GM21717 (cell line): Measurements from ENCODE around the gene GGN.
A peak's percentile ranks its signal among the peaks of the same experiment; 100 is the strongest.
"Not testable (repeated sequence)": the region's sequence is repeated elsewhere in the genome, so short reads cannot be mapped to it uniquely, and the experiment has no call there.

Source experiments
- ATAC-seq: cut with Tn5 transposase; IDR thresholded peaks from one replicate; pipeline ENCODE4 v1.9.1; 2021; ENCODE audit warnings: mild to moderate bottlenecking, moderate library complexity; ENCODE audit not compliant: unreplicated experiment

The GGN gene

GRCh38 chr19:38411898-38412297, 24.1 kb upstream of the GGN start:
- ATAC-seq, result not testable (repeated sequence)

GRCh38 chr19:38411041-38411712, 23.3 kb upstream of the GGN start:
- ATAC-seq, result no peak

GRCh38 chr19:38410407-38410806, 22.6 kb upstream of the GGN start:
- ATAC-seq, result not testable (repeated sequence)

- no peak for ATAC-seq
Observed at GRCh38 chr19:38409631-38410133, 21.8 kb upstream of the GGN start.

- ATAC-seq, result no peak
Observed at GRCh38 chr19:38405276-38405675, 17.4 kb upstream of the GGN start.

GRCh38 chr19:38404858-38405257, 17.0 kb upstream of the GGN start:
- no peak for ATAC-seq

GRCh38 chr19:38402967-38403674, 15.3 kb upstream of the GGN start, which contains the start of gene FAM98C:
Gene FAM98C, plus strand, starts transcription at chr19:38403093. Its CDS starts 61 bp downstream, at chr19:38403154.
- peak; percentile 72 for ATAC-seq

- ATAC-seq, result peak; percentile 2
Observed at GRCh38 chr19:38402623-38402966, 14.8 kb upstream of the GGN start.

GRCh38 chr19:38401148-38401547, 13.3 kb upstream of the GGN start:
- no peak for ATAC-seq

- ATAC-seq, result no peak
Observed at GRCh38 chr19:38400361-38400760, 12.5 kb upstream of the GGN start.

- no peak for ATAC-seq
Observed at GRCh38 chr19:38399537-38399936, 11.7 kb upstream of the GGN start.

GRCh38 chr19:38399081-38399480, 11.2 kb upstream of the GGN start:
- no peak for ATAC-seq

GRCh38 chr19:38395381-38396114, 7.7 kb upstream of the GGN start:
- no peak for ATAC-seq

GRCh38 chr19:38394488-38394887, 6.7 kb upstream of the GGN start:
- no peak for ATAC-seq

GRCh38 chr19:38392707-38393308, 5.0 kb upstream of the GGN start:
- ATAC-seq, result no peak

- ATAC-seq, result no peak
Observed at GRCh38 chr19:38391911-38392464, 4.2 kb upstream of the GGN start.

GRCh38 chr19:38389957-38390924, 2.4 kb upstream of the GGN start:
- ATAC-seq, result no peak

GRCh38 chr19:38389101-38389925, 1.5 kb upstream of the GGN start:
- no peak for ATAC-seq
